ENCODE data around the gene LBHD2. TPM values are rescaled to one million over a fixed set of nuclear protein-coding genes. Genes with fewer than 3 reads are reported as not detected.
"Not testable (repeated sequence)": the region's sequence is repeated elsewhere in the genome, so short reads cannot be mapped to it uniquely, and the experiment has no call there.

The LBHD2 gene
- polyA plus RNA-seq (2011; rRNA removed) (not detected in 2 replicates), polyA minus RNA-seq (2011; rRNA and poly(A)+ RNA removed) (not detected in 2 replicates)

GRCh38 chr14:103084021-103084919 is at the start of gene LBHD2:
Gene LBHD2, plus strand, starts transcription at chr14:103084210. Its CDS starts 1,803 bp downstream, at chr14:103086013.
- Histone ChIP-seq H3K4me3 (ENCODE audit: low read depth, low read length) (no peak within 1 kb of the TSS), H3K27me3 (ENCODE audit: control insufficient read depth, insufficient read depth, low read length) (peaks cover 5% of the 10 kb centered on the region), H3K36me3 (ENCODE audit: control insufficient read depth, insufficient read depth, low read length) (no peaks in the 10 kb centered on the region)
- POLR2A ChIA-PET, result no interaction called here
- no peak for TF ChIP-seq CTCF (IDR thresholded peaks at IDR 0.05; ENCODE audit: insufficient read depth, low read depth, low read length)
- CTCF ChIA-PET, result interaction anchor here (0.8 to 1.7 kb wide), 5 partner anchors 9 to 208 kb away, joined by 3 to 12 read pairs (median 3); no protein-coding TSS in a partner anchor
- no peak for DNase-seq (ENCODE audit: low read depth)

GRCh38 chr14:103041464-103041863 is 42.5 kb upstream of the LBHD2 start:
- no peak for DNase-seq (ENCODE audit: low read depth)
- Histone ChIP-seq H3K4me3 (ENCODE audit: low read depth, low read length) (no peak overlapping the region), H3K36me3 (ENCODE audit: control insufficient read depth, insufficient read depth, low read length) (peaks cover 5% of the 10 kb centered on the region), H3K27me3 (ENCODE audit: control insufficient read depth, insufficient read depth, low read length) (no peaks in the 10 kb centered on the region)
- POLR2A ChIA-PET, result no interaction called here
- CTCF ChIA-PET, result no interaction called here
- TF ChIP-seq CTCF (IDR thresholded peaks at IDR 0.05; ENCODE audit: insufficient read depth, low read depth, low read length), result no peak

- Histone ChIP-seq H3K36me3 (ENCODE audit: control insufficient read depth, insufficient read depth, low read length) (peaks cover 5% of the 10 kb centered on the region), H3K27me3 (ENCODE audit: control insufficient read depth, insufficient read depth, low read length) (no peaks in the 10 kb centered on the region), H3K4me3 (ENCODE audit: low read depth, low read length) (no peak overlapping the region)
- ChIA-PET POLR2A (no interaction called here), CTCF (no interaction called here)
- TF ChIP-seq CTCF (IDR thresholded peaks at IDR 0.05; ENCODE audit: insufficient read depth, low read depth, low read length), result no peak
- DNase-seq (ENCODE audit: low read depth), result no peak
These were observed 40.6 kb upstream of the LBHD2 start for GRCh38 chr14:103043257-103044015.

GRCh38 chr14:103045371-103045869 is 38.6 kb upstream of the LBHD2 start:
- CTCF ChIA-PET, result no interaction called here
- Histone ChIP-seq H3K4me3 (ENCODE audit: low read depth, low read length) (no peak overlapping the region), H3K27me3 (ENCODE audit: control insufficient read depth, insufficient read depth, low read length) (no peaks in the 10 kb centered on the region), H3K36me3 (ENCODE audit: control insufficient read depth, insufficient read depth, low read length) (peaks cover 5% of the 10 kb centered on the region)
- DNase-seq (ENCODE audit: low read depth), result no peak
- no peak for TF ChIP-seq CTCF (IDR thresholded peaks at IDR 0.05; ENCODE audit: insufficient read depth, low read depth, low read length)
- POLR2A ChIA-PET, result no interaction called here

GRCh38 chr14:103047453-103047852 is 36.6 kb upstream of the LBHD2 start:
- DNase-seq (ENCODE audit: low read depth); H3K36me3 ChIP-seq (ENCODE audit: control insufficient read depth, insufficient read depth, low read length); H3K4me3 ChIP-seq (ENCODE audit: low read depth, low read length); POLR2A ChIA-PET; H3K27me3 ChIP-seq (ENCODE audit: control insufficient read depth, insufficient read depth, low read length): not testable (repeated sequence)
- CTCF ChIA-PET, result interaction anchor here (0.6 to 1.2 kb wide), 3 partner anchors 9 to 87 kb away, joined by 3 to 4 read pairs (median 3); no protein-coding TSS in a partner anchor
